Measurements from ENCODE around the gene ADGRG6.

ADGRG6 gene

GRCh38 chr6:142438898-142439297 is 137.1 kb downstream of the ADGRG6 start:
- DNase-seq (ENCODE audit: low read depth) = no peak
- H3K4me3 ChIP-seq (replicated peaks; ENCODE audit: low read depth, low read length) = no peak overlapping the region
- TF ChIP-seq CTCF (IDR thresholded peaks at IDR 0.05; ENCODE audit: low read length, missing control alignments) = no peak

GRCh38 chr6:142440600-142441293 is 138.9 kb downstream of the ADGRG6 start:
- H3K4me3 ChIP-seq (replicated peaks; ENCODE audit: low read depth, low read length) = no peak overlapping the region
- no peak for TF ChIP-seq CTCF (IDR thresholded peaks at IDR 0.05; ENCODE audit: low read length, missing control alignments)
- no peak for DNase-seq (ENCODE audit: low read depth)

DNA sequence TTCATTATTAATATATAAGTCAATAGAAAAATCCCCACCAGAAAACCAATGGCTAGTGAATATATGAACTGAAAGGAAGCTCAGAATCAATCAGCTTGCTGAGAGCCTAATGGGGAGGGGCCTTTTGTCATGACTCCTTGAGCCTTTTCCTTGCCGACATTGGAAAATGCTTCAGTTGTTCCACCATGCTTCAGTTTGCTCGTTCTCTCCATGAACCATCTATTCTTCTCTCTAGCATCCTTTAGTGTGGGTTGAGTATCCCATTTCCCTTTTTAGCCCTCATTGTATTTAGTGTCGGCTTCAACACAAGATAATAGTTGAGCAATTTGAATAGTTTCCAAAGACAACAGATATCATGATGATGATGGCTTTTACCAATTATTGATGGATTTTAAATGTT is 139.9 kb downstream of the ADGRG6 start:
- DNase-seq (ENCODE audit: low read depth) = no peak
- TF ChIP-seq CTCF (IDR thresholded peaks at IDR 0.05; ENCODE audit: low read length, missing control alignments) = no peak
- no peak overlapping the region for H3K4me3 ChIP-seq (replicated peaks; ENCODE audit: low read depth, low read length)

DNA sequence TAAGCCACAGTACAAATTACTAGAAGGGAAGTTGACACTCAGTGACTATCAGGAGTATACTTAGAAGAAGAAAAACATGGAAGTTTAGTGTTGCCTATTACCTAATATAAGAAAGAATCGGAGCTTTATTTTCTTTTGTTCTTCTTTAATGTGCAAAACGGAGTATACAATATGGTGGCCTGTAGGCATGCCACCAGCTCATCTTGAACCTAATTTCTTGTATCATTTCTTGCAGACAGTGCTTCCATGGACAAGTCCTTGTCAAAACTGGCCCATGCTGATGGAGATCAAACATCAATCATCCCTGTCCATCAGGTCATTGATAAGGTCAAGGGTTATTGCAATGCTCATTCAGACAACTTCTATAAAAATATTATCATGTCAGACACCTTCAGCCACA is 141.3 kb downstream of the ADGRG6 start:
- DNase-seq (ENCODE audit: low read depth) = no peak

DNA sequence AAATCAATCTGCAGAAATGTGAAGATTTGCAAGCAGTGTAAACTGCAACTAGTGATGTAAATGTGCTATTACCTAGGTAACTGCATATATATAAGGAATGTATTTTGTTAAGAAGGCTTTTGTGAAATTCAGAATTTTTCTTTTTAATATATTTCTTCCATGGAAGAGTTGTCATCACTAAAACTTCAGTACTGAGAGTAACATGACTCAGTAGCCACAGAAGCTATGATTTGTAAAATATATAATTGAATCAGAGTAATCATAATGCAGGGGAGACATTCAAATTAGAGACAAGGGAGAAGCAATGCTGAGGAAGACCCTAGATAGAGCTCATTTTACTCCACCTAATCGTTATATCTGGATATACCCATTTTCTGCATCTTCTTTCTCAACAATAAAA is 141.7 kb downstream of the ADGRG6 start:
- no peak for DNase-seq (ENCODE audit: low read depth)
- no peak overlapping the region for H3K4me3 ChIP-seq (replicated peaks; ENCODE audit: low read depth, low read length)
- TF ChIP-seq CTCF (IDR thresholded peaks at IDR 0.05; ENCODE audit: low read length, missing control alignments) = no peak

More for the DNA sequence above, 141.3 kb downstream of the ADGRG6 start:
- no peak for TF ChIP-seq CTCF (IDR thresholded peaks at IDR 0.05; ENCODE audit: low read length, missing control alignments)
- H3K4me3 ChIP-seq (replicated peaks; ENCODE audit: low read depth, low read length) = no peak overlapping the region

- H3K4me3 ChIP-seq (replicated peaks; ENCODE audit: low read depth, low read length) = no peak overlapping the region
- no peak for TF ChIP-seq CTCF (IDR thresholded peaks at IDR 0.05; ENCODE audit: low read length, missing control alignments)
- peak; percentile 5 for DNase-seq (ENCODE audit: low read depth)
Measured at GRCh38 chr6:142444376-142444775, 142.6 kb downstream of the ADGRG6 start.

- no peak for DNase-seq (ENCODE audit: low read depth)
- no peak overlapping the region for H3K4me3 ChIP-seq (replicated peaks; ENCODE audit: low read depth, low read length)
- no peak for TF ChIP-seq CTCF (IDR thresholded peaks at IDR 0.05; ENCODE audit: low read length, missing control alignments)
Measured at GRCh38 chr6:142444881-142445301, 143.1 kb downstream of the ADGRG6 start.

All from fibroblast of pulmonary artery (primary cell).